Ishikawa (cell line): ENCODE results near the gene CCL14.

Experiments
- CREB1 ChIP-seq: IDR thresholded peaks from 2 replicates; pipeline ENCODE4 v1.6.1; 2012; ENCODE audit warnings: low read depth
- EGR1 ChIP-seq: IDR thresholded peaks from 2 replicates; pipeline ENCODE4 v1.6.1; 2012
- EP300 ChIP-seq: IDR thresholded peaks from 2 replicates; pipeline ENCODE4 v1.6.1; 2012; ENCODE audit warnings: borderline replicate concordance
- FOXM1 ChIP-seq: IDR thresholded peaks from 2 replicates; pipeline ENCODE4 v1.6.1; 2012; ENCODE audit warnings: low read depth, borderline replicate concordance
- NFIC ChIP-seq: IDR thresholded peaks from 2 replicates; pipeline ENCODE4 v1.6.1; 2012
- YY1 ChIP-seq: IDR thresholded peaks from 2 replicates; pipeline ENCODE4 v1.6.1; 2012; ENCODE audit warnings: low read depth
- TF ChIP-seq, protein P1 (sequence below): IDR thresholded peaks from 2 replicates; pipeline ENCODE4 v1.6.1; 2012; ENCODE audit warnings: low read depth, mild to moderate bottlenecking

DNA sequence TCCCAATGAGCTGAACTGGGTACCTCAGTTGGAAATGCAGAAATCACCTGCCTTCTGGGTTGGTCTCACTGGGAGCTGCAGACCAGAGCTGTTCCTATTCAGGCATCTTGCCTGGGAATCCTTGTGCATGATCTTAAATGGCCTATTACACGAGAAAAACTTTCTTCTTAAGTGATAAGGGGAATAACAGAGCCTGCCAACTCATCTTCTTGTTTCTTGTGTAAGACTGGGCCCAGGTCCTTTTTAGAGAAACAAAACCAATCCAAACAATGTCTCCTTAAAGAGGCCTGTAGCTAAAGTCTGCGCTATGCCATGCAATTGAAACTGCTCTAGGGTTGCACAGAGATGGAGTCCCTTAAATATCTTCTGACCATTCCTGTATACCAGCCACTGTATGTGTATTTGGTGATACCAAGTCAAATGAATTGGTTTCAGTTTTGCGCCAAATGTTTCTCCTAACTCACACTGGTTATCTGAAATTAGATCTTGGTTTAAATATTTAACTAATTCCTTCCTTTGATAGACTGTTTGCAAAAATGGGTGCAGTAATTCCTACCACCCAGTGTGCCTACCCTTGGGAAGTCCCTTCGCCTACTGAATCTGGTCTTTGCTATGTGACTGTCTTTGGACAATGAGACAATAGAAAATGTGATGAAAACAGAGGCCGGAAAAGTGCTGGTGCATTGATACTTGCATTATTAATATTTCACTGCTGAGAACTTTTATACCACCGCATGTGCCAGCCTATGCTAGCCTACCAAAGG is 37.8 kb upstream of the CCL14 start:
- TF ChIP-seq NFIC, result no peak
- no peak for TF ChIP-seq EP300
- TF ChIP-seq YY1, result no peak
- TF ChIP-seq CREB1, result no peak
- no peak for TF ChIP-seq FOXM1
- no peak for TF ChIP-seq EGR1
- TF ChIP-seq, protein P1, sequence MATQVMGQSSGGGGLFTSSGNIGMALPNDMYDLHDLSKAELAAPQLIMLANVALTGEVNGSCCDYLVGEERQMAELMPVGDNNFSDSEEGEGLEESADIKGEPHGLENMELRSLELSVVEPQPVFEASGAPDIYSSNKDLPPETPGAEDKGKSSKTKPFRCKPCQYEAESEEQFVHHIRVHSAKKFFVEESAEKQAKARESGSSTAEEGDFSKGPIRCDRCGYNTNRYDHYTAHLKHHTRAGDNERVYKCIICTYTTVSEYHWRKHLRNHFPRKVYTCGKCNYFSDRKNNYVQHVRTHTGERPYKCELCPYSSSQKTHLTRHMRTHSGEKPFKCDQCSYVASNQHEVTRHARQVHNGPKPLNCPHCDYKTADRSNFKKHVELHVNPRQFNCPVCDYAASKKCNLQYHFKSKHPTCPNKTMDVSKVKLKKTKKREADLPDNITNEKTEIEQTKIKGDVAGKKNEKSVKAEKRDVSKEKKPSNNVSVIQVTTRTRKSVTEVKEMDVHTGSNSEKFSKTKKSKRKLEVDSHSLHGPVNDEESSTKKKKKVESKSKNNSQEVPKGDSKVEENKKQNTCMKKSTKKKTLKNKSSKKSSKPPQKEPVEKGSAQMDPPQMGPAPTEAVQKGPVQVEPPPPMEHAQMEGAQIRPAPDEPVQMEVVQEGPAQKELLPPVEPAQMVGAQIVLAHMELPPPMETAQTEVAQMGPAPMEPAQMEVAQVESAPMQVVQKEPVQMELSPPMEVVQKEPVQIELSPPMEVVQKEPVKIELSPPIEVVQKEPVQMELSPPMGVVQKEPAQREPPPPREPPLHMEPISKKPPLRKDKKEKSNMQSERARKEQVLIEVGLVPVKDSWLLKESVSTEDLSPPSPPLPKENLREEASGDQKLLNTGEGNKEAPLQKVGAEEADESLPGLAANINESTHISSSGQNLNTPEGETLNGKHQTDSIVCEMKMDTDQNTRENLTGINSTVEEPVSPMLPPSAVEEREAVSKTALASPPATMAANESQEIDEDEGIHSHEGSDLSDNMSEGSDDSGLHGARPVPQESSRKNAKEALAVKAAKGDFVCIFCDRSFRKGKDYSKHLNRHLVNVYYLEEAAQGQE, result no peak
